GM21447 (cell line): ENCODE results near the gene ADAMTS9.

Experiments
- ATAC-seq: cut with Tn5 transposase; IDR thresholded peaks from one replicate; pipeline ENCODE4 v1.9.1; 2021; ENCODE audit not compliant: unreplicated experiment

Gene ADAMTS9

DNA sequence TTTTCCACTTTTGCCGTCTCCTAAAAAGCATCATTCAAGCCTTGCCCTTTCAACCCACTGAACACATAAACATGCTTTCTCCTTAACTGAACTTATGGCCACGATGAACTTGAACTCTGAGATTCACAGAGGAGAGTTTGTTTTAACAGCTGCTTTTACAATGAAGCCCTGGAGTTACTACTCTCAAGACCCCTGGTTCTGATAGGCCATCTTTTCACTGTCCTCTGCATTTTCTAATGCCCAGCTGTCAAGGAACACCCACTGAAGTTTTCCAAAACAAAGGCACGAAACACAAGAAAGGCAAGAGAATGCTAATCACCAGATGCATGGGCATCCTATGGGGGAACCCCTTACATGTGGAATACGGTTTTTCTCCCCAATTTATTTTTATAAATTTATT is 100.8 kb downstream of the ADAMTS9 start:
- no peak for ATAC-seq

DNA sequence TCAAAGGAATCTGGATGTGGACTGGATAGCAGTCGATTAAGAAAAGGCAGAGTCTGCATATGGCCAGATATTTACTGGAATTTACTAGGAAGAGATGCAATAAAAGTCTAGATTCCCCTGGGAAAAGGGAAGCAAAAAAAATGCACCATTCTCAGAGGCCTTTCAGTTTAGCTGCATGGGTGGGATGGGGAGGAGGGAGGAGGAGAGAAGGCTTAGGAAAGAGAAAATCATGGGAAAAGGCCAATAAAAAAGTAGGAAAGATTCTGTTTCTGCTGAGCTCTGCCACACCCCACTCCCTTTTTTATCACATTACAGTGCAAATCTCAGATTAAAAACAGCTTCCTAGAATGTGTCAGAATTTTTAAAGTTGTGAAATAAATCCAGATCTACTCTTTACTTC is 103.6 kb downstream of the ADAMTS9 start:
- ATAC-seq, result no peak

DNA sequence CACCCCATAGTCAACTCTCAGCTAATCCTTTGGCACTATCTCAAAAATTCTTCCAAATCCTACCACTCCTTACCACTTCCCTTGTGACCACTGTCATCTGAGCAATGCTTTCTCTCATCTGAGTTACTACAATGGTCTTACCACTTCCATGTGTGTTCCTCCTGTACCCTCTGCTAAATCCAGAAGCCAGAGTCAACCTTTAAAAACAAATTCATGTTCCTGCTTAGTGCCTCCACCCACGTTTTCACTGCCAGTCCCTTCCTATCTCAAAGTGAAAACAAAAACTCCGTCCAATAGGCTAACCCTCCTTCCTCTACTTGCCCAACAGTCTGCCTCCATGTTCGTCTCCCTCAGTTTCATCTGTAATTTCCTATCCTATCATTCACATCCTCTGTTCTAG is 109.0 kb downstream of the ADAMTS9 start:
- no peak for ATAC-seq

DNA sequence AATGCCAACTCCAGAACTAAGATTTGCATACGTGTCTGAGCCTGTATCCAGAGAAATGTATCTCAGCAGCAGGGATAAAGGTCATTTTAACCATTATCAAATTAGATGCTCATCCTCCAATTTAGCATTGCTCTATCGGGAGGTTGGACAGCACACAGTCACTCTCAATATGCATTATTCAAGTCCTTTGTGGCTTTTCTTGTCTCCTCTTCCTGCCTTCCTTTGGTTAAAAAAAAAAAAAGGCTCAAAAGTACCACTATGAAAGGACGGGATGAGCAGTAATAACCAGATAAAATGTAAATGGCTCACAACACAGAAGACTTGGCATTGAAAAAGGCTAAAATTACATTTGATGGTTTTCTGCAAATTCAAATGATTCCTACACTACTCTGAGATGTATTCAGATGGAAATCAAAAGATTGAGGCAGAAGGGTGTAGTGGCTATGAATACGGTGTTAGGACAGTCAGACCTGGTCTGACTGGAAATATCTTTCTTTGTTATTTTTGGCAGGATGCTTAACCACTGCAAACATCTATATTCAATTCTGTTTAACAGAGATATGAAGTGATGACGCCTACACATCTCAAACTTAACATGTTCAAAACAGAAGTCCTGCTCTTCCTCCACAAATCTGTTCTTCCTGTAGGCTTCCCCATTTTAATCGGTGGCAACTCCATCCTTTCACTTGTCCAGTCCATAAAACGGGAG is 109.6 kb downstream of the ADAMTS9 start:
- no peak for ATAC-seq

DNA sequence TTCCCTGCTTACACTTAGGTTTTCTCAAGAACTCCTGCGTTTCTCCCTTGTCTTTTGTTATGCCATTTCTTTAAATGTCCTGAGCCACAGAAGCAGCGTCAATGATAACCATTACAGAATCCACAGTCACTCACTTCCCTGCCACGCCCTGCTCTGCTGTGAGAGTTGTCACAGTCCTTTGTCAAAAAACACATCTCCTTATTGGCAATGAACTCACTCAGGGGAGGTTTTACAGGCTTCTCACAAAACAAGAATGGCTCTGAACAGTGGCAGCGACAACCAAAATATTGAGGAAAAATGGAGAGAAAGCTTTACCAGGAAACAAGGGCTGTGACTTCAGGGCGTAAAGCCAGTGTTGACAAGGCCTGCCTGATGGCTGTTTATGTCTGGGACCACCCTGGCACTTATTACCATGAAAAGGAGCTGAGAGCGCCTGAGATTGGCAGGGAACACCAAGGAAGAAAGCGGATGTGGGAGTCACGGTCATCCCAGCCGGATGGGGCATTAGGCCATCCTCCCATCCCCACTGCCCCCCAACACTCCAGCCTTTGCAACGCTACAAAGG is 111.5 kb downstream of the ADAMTS9 start:
- no peak for ATAC-seq

DNA sequence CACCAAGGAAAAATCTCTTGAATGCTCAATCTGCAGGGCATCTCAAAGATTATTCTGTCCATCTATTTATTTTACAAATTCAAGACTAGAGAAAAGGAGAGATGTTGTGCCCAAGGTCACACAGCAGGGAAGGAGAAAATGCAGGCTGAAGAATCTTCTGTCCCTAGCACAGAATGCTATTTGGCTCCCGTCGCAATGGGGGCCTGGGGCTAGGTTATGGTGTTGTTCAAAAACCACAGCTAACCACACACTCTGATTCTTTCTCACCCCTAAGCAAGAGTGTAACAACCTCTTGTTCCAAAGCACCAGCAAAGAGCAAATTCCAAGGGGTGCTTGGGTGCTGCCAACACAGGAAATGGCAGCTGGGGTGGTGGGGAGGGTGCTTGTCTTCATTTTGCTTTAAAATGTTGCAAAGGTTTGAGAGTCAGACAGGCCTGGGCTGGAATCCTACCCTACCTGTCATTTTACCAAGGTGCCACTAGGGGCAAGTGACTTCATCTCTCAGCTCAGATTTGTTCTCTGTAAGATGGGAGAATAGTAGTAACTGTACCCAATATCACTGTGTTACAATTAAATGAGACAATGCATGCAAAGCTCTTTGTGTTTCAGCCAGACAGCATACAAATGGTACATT is 112.5 kb downstream of the ADAMTS9 start:
- peak; percentile 76 for ATAC-seq

DNA sequence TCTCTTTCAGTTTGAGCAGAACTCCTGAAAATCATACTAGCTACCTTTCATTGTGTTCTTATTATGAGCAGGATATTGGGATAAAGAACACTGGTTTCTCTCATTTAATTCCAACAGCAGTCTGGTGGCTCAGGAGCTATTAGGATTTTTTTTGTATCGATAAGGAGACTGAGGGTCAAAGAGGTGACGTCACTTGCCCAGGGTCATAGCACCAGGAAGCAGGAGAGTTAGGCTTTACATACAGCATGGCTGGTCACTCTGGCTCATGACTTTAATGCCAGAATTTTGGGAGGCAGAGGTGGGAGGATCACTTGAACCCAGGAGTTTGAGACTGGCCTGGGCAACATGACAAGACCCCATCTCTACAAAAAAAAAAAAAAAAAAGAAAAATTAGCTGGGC is 113.6 kb downstream of the ADAMTS9 start:
- ATAC-seq, result no peak

DNA sequence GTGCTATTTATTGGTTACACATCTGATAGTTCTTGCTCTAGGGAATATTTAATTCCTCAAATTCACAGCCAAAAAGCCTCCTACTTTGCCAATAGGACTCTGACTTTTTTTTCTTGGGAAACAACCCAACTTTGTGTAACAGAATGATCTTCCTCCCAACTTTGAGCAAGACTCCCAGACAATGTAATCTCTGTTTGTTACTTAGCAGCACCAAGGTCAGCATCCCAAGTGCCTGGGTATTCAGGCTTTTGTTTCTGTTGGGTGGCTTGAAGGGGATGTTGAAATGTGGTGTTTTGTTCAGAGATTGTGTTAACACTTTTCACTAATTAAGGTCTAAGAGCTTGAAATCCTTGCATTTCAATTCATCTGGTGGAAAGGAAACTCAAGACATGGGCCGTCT is 115.8 kb downstream of the ADAMTS9 start:
- no peak for ATAC-seq

DNA sequence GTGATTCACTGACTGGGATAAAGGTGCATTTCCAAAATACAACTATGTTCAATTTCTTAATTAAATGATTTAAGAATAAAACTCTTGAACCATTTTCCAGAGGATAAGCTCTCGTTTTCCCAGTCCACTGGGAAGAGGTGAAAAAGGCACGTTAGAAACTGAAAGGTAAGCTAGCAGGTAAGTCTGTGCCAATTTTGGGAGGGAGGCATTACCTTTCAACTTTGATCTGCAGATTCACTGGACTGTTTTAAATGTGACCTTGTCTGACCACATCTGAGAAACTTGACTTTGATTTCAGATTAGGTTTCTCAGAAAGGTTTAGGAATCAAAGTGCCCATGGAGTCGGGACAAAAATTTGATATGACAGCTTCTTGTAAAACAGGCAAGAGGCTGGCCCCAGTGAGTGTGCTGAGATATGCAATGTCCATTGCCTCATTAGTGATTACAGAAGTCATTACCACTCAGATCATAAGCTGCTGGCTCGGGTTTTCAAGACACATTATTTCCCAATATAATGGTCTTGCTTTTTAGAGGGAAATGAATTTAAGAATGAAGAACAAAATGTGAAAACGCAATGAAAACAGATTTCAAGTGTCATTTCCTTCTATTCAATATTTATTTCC is 118.8 kb downstream of the ADAMTS9 start:
- no peak for ATAC-seq

DNA sequence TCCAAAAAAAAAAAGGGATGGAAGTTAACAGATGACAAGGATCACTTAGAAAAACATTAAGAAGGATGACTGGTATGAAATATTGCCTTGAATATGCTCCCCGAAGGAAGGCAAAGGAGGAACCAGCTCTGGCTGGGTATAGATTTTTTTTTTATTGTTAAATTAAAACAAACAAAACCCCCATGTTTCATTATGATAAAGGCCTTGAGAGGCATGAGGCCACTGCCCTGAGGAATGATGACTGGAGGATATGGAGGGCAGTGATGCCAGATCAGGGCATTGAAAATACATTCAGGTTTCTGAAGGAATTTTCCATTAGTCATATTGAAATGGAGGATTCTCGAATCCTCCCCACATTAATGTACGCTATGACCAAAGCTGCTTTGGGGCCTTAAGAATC is 120.9 kb downstream of the ADAMTS9 start:
- no peak for ATAC-seq

DNA sequence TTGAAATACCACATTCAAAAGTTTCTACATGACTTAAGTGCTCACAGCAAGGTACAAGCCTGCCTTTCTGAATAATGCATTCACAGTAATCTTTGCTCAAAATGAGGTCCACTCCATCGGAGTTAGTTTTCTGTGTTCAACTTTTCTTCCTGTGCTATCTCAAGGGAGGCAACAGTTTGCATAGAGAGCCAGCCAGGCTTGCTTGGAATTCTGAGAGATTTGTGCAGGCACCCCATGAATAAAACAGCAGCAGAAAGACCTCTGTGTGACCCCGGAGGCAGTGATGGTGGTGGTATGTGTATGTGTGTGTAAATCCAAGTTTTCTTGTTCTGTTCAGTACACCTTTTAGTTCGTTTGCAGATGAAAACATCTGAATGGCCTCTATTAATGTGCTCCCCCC is 124.0 kb downstream of the ADAMTS9 start:
- no peak for ATAC-seq

DNA sequence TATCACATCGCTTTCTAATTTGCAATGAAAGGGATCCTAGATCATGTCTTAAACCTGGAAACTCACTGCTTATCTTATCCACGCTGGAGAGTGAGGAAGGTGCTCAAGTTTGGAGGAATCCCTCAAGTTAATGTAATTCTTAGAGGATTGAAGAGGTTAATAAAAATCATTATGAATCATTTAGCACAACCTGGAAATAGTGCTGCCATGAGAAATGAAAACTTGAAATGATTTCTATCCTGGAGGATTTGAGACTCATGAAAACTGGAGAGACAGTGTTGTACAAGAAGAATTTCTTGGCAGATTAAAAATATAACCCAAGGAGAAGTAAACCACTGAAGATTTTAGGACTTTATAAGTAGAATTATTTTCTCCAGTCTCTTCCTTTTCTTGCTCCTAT is 125.9 kb downstream of the ADAMTS9 start:
- ATAC-seq, result no peak

DNA sequence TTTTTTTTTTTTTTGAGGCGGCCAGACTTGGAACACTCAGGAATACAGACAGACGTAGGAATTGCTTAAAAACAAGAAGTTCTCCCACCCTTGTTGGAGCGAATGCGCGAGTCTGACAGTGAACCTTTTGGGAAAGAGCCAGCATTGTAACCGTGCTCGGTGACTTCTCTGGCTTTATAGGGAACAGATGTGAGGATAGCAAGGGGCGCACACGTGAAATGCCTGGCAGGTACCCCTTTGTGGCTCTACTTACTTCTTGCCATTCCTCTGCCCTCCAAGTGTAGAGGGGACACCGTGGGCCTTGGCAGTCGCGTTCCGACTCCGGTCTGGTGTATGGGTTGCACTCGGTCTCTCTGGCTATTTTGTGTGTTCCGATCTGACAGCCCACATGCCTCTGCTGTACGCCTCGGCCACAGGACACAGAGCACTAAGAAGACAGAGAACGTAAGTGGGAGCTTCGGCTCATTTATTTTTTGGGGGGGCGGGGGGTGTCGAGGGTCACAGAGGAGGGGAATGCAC is 126.4 kb downstream of the ADAMTS9 start:
- no peak for ATAC-seq

DNA sequence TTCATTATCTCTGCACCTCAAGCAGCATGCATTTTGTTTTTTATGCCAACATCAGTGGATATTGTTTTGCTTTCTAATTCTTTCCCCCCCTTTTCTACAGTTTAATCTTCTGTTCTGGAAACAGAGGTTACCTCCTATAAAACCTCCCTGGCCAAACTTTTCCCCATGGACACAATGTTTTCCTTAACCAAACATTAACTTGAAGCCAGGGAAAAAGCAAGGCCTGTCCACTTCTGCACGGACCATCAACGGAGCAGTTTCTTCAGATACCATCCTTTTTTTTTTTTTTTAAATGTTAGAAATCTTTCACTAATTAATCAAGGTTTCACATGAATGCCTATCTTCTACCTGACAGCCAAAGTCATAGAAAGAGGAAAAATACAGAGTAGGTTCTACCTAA is 127.0 kb downstream of the ADAMTS9 start:
- no peak for ATAC-seq

DNA sequence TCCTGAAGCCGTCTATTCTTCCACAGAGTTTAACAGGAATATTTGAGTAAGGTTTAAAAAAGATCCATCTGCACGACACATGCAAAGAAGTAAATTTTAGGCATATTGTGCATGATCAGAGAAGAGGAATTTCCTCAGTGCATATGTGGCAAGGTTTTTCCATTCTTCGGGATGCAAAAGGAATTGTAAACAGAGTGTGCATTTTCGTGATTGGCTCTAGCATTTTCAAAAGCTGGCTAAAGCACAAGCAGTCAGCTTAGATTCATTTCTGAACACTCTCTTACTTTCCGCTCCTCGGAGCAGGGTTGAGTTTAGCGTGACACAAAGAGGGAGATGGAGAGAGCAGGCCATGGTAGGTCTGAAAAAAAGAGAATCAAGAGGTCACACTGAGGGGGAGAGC is 128.2 kb downstream of the ADAMTS9 start:
- ATAC-seq, result no peak

DNA sequence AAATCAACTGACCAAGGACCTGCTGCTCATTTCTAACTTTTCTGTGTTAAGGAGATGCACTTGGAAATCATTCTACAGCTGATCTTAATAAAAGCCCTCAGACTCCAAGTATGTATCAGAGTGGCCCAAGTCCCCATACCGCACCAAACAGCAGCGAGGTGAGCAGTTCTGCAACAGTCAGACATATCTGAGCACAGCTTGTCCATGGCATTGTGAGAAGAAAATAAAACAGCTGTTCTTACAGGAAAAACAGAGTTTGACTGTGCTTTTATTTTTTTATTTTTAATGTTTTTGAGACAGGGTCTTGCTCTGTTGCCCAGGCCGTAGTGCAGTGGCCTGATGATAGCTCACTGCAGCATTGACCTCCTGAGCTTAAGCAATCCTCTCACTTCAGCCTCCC is 131.8 kb downstream of the ADAMTS9 start:
- ATAC-seq, result no peak

DNA sequence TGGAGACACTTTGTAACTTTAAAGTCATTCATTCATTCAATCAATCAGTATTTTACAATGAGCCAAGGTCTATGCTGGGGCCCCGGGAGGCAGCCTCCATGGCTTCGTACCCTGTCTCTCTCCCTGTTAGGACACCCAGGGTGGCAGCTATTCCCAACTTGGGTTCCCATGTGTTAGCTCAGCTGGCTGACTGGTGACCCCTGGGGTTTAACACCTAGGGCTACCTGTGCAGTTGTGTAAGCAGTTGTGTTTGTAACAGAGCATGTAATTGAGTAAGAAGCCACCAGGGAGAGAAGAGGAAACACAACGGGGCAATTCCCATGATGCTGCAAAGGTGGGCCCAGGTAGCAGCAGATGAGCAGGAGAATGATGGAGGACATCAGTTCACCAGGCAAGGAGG is 132.4 kb downstream of the ADAMTS9 start:
- no peak for ATAC-seq

DNA sequence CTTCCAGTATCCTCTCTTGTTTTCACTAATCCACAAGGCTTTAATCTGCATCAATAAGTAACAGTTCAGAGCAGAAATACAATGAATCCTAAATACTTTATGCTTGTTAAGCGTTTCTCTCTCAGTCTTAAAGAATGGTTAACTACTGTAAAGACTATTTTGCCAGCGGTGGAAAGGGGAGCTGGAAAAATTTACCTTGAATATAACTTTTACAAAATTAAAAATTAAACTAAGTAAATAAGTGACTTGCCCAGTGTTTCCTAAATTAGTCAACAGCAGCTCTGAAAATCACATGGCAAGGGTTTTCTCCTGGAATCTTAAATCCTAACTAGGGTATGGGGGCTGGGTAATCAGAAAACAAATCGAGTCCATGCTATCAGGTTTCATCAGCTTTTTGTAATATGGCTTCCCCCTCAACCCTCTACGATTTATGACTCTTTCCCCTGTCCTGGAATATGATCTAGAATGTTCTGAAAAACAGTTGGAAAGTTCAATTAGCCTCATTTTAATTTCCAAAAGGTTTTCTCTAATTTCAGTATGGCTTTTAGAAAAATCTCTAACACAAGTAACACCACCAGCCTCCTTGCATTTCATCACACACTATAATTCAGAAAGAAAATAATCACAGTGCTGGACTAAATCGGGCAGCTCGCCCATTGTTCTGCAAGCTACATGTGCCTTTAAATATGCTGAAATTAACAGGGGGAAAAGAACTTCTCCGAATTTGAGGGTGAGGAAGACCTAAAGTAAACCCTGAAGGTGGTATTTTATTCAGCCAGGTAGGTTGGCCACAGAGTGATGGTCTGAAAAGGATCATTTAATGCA is 133.5 kb downstream of the ADAMTS9 start:
- ATAC-seq, result no peak

DNA sequence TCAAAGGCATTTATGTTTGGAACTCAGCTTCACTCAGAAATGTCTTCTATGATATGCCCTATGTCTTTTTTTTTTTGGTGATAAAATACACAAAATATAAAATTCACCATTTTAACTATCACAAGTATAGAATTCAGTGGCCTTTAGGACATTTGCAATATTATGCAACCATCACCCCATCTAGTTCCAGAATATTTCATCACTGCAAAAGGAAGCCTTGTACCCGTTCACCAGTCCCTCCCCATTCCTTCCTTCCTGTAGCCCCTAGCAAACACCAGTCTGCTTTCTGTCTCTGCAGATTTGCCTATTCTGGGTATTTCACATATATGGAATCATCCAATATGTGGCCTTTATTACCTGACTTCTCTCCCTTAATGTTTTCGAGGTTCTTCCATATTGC is 134.8 kb downstream of the ADAMTS9 start:
- ATAC-seq, result no peak

DNA sequence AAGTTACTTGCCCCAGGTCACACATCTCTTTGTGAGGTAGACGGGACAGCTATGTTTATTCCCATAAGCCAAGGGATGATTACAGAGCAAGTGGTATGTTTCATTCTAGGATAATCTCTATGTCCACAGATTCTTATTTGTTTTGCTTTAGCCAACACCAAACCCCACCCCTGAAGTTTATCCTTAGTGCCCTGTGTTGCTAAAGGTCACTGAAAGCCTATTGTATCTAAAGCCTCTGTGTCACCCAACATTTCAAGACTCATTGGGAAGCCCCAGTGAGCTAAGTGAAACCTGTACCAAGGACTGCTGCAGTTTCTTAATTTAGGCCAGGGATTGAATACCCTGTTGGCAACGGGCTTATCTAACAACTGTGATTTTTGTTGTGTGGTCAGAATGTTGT is 135.6 kb downstream of the ADAMTS9 start:
- no peak for ATAC-seq

DNA sequence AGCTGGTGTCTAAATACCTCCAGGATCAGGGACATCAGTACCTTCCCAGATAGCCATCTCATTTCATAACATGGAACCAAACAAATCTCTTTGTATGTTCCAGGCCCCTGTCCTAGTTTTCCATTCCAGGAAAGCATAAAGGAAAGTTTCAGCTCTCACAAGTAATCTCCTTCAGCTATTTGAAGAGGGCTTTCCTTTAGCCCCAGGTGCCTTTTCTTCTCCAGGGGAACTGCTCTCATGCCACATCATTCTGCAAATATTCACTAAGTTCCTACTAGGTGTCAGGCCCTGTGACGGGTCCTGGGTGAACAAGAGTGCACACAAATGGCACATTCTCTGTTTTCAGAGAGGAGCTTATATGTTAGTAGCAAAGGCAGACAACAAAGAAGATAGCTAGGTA is 136.1 kb downstream of the ADAMTS9 start:
- ATAC-seq, result no peak
